HepG2 (cell line): ENCODE data around the gene CFAP46. TPM values are rescaled to one million over a fixed set of nuclear protein-coding genes. Genes with fewer than 3 reads are reported as not detected.
A peak's percentile ranks its signal among the peaks of the same experiment; 100 is the strongest.

Experiments
- ATAC-seq: fragments of 200-7000 bp; cut with Tn5 transposase; 3 replicates; pipeline ENCODE4 v1.9.1; 2020; ENCODE audit warnings: mild to moderate bottlenecking, moderate library complexity
- BruUV-seq: library from RNA; stranded (reverse); fragments of 400-500 nt; replicated peaks from 2 replicates; lab custom pipeline; 2021; lab: Mats Ljungman, UMichigan
- CTCF ChIA-PET: fragments of 300-600 bp; formaldehyde crosslinking; extraction: SDS; loops from one replicate; lab custom pipeline; 2021; ENCODE audit warnings: low total read pairs, inconsistent platforms, low intra/inter-chr PET ratio; lab: Yijun Ruan, JAX
- POLR2A ChIA-PET: fragments of 350-600 bp; sonication (Branson Sonifier 250); formaldehyde crosslinking; loops from one replicate; lab custom pipeline; 2020; ENCODE audit warnings: antibody characterized with exemption, inconsistent platforms; lab: Yijun Ruan, JAX
- DNase-seq: peaks from one replicate; pipeline ENCODE4 v3.0.0-alpha.2; 2015; ENCODE audit warnings: low spot score
- FAIRE-seq: peaks from 3 replicates; lab custom pipeline; 2011; peaks lifted over from hg19 to GRCh38; lab: Jason Lieb, UNC
- H2AFZ ChIP-seq: one replicate; pipeline ENCODE4 v1.6.1; 2011; ENCODE audit warnings: low read length, inconsistent platforms
- H3K27ac ChIP-seq: fragments of 300-600 bp; 3 replicates; pipeline ENCODE4 v1.8.0; 2011; ENCODE audit warnings: mixed run types, mild to moderate bottlenecking, mixed read lengths, low read length, inconsistent platforms; ENCODE audit not compliant: insufficient read depth; ENCODE audit errors: extremely low read length
- H3K27me3 ChIP-seq, 2 experiments: fragments of 200-600 bp in 1 of 2; 2 replicates in 1 of 2; 3 replicates in 1 of 2; pipeline versions ENCODE4 v1.6.0 to v1.8.0; 2011; ENCODE audit warnings: low read length in 2 of 2, mild to moderate bottlenecking in 2 of 2, moderate library complexity in 2 of 2, inconsistent platforms in 1 of 2; ENCODE audit not compliant: insufficient read depth in 2 of 2, control insufficient read depth in 1 of 2
- H3K36me3 ChIP-seq, 2 experiments: fragments of 200-600 bp in 1 of 2; replicated peaks in 1 of 2; 2 replicates in 1 of 2; 3 replicates in 1 of 2; pipeline versions ENCODE4 v1.5.1 to v1.8.0; 2011; ENCODE audit warnings: low read length in 2 of 2, inconsistent platforms in 1 of 2; ENCODE audit not compliant: insufficient read depth in 2 of 2, control insufficient read depth in 1 of 2
- H3K4me1 ChIP-seq: 2 replicates; pipeline ENCODE4 v1.5.1; 2012; ENCODE audit warnings: low read length, inconsistent platforms; ENCODE audit not compliant: insufficient read depth
- H3K4me2 ChIP-seq: 2 replicates; pipeline ENCODE4 v1.6.0; 2011; ENCODE audit warnings: low read depth, low read length, inconsistent platforms
- H3K4me3 ChIP-seq, 3 experiments: fragments of 200-600 bp in 1 of 3; sonication (generic), shearing (Covaris generic) in 1 of 3; replicated peaks in 1 of 3; 2 replicates each; pipeline ENCODE4 v1.5.1; 2011 to 2016; ENCODE audit warnings: low read length in 3 of 3, inconsistent platforms in 2 of 3, low read depth in 2 of 3, mild to moderate bottlenecking in 2 of 3, control low read depth in 1 of 3, mixed read lengths in 1 of 3; ENCODE audit not compliant: insufficient read depth in 1 of 3
- H3K79me2 ChIP-seq: one replicate; pipeline ENCODE4 v1.6.1; 2011; ENCODE audit warnings: low read length, inconsistent platforms; ENCODE audit not compliant: insufficient read depth
- H3K9ac ChIP-seq: 2 replicates; pipeline ENCODE4 v1.6.0; 2011; ENCODE audit warnings: mild to moderate bottlenecking, low read depth, low read length, inconsistent platforms; ENCODE audit not compliant: insufficient read depth
- H3K9me3 ChIP-seq: 2 replicates; pipeline ENCODE4 v1.5.1; 2012; ENCODE audit warnings: mild to moderate bottlenecking, low read length
- H4K20me1 ChIP-seq: 2 replicates; pipeline ENCODE4 v1.6.0; 2011; ENCODE audit warnings: inconsistent platforms, mild to moderate bottlenecking, low read length, moderate library complexity; ENCODE audit not compliant: insufficient read depth
- DNMT1 ChIP-seq: sonication (generic); formaldehyde crosslinking; IDR thresholded peaks from 2 replicates; pipeline ENCODE4 v1.5.1; 2020; ENCODE audit warnings: mild to moderate bottlenecking, missing genetic modification reagents
- IKZF4 ChIP-seq: sonication (generic); formaldehyde crosslinking; IDR thresholded peaks from 2 replicates; pipeline ENCODE4 v1.5.1; 2020; ENCODE audit warnings: borderline replicate concordance, mild to moderate bottlenecking, low read depth, missing genetic modification reagents; ENCODE audit errors: not compliant biosample characterization
- KDM1A ChIP-seq: IDR thresholded peaks from 2 replicates; pipeline ENCODE4 v1.6.1; 2016; ENCODE audit warnings: missing compliant biosample characterization
- MAFK ChIP-seq, 2 experiments: IDR thresholded peaks in 1 of 2; conservative IDR thresholded peaks in 1 of 2; 2 replicates each; pipeline ENCODE4 v1.6.1; 2011; ENCODE audit warnings: improper control_type of control experiment in 2 of 2, low read length in 2 of 2
- MZF1 ChIP-seq: sonication (generic); formaldehyde crosslinking; IDR thresholded peaks from 2 replicates; pipeline ENCODE4 v1.8.1; 2023; ENCODE audit warnings: mild to moderate bottlenecking, missing genetic modification reagents, borderline replicate concordance
- PLRG1 ChIP-seq: fragments of 450-650 bp; conservative IDR thresholded peaks from 2 replicates; pipeline ENCODE4 v1.6.1; 2016
- ZNF792 ChIP-seq: IDR thresholded peaks from 2 replicates; pipeline ENCODE4 v1.6.1; 2016
- WGBS: methylation state at CpG from one replicate; pipeline ENCODE4 v1.1.6; 2017; ENCODE audit warnings: low lambda C conversion rate; 5-methylcytosine and 5-hydroxymethylcytosine counted together
- in situ Hi-C: cut with HindIII; loops from 2 replicates; pipeline ENCODE4 v1.10.0; 2017; ENCODE audit warnings: low pct_unique_long_range_greater_than_20kb; ENCODE audit not compliant: extremely low pct_ligation_motif_present
- intact Hi-C: fragments of 100-400 bp; cut with micrococcal nuclease; formaldehyde crosslinking; loops from one replicate; pipeline ENCODE4 v1.10.0; 2022; ENCODE audit not compliant: unreplicated experiment
- polyA plus RNA-seq, 8 experiments: library from polyadenylated mRNA; depleted of rRNA in 3 of 8; stranded (reverse) in 7 of 8; unstranded in 1 of 8; fragments of >200 nt; fragmentation: Illumina TruSeq in 4 of 8; extraction: Trizol in 4 of 8; gene quantifications; 2 replicates each; pipeline versions ENCODE4 v1.2.1 to v1.2.3, GENCODE V29; 2011 to 2016; ENCODE audit warnings: low read depth in 4 of 8, missing spikeins in 1 of 8, mixed read lengths in 1 of 8; ENCODE audit not compliant: insufficient read depth in 1 of 8
- total RNA-seq, 5 experiments: library from RNA; depleted of rRNA; stranded (reverse); fragments of >200 nt; fragmentation: Illumina TruSeq; extraction: Trizol; gene quantifications; 2 replicates each; pipeline ENCODE4 v1.2.3, GENCODE V29; 2016; ENCODE audit warnings: low read depth in 1 of 5
- TF ChIP-seq, protein P1 (sequence below): sonication (generic); formaldehyde crosslinking; IDR thresholded peaks from 2 replicates; pipeline ENCODE4 v1.4.0; 2020; ENCODE audit warnings: missing genetic modification reagents, borderline replicate concordance
- TF ChIP-seq, protein P2 (sequence below): sonication (generic); formaldehyde crosslinking; IDR thresholded peaks from 2 replicates; pipeline ENCODE4 v1.8.1; 2023; ENCODE audit warnings: mild to moderate bottlenecking, missing genetic modification reagents, borderline replicate concordance
- TF ChIP-seq, protein P3 (sequence below): sonication (generic); formaldehyde crosslinking; IDR thresholded peaks from 2 replicates; pipeline ENCODE4 v1.4.0; 2020; ENCODE audit warnings: missing genetic modification reagents
- TF ChIP-seq, protein P4 (sequence below): sonication (generic); formaldehyde crosslinking; IDR thresholded peaks from 2 replicates; pipeline ENCODE4 v1.4.0; 2020; ENCODE audit warnings: low read depth, missing genetic modification reagents

Gene CFAP46
- total and polyA plus RNA-seq, 2 of the 13 experiments (the other 11 are each of a cell fraction or from before 2014, with no cell fraction given) = 0.24 to 0.84 TPM

DNA sequence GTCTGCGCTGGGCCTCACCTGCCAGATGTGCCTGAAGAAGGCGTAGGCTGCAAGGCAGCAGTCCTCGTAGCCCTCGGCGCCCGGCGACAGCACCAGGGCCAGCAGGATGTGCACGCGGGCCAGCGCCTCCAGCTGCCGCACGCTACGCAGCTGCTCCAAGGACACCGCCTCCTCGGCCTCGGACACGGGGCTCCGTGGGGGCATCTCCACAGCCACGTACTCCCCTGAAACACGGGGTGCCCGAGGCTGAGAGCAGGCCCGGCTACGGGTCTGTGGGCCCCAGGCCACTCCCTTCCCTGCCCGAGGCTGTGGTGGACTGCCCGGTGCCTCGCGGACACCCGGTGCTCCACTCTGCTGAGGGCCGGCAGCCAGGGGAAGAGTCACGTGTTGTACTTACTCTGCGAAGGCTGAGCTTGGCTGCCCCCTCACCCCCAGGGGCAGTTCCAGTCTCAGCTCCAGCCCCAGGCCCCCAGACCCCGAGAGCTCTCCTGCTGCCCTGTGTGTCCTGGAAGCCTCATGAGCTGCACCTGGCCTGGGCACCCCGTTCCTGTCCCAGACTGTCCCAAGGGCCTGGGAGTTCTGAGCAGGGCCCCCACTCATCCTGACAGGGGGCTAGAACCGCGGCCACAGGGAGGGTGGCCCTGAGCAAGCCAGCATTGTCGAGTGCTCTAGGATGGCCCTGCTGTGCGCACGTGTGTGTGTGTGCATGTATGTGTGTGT is 62.8 kb downstream of the CFAP46 start:
- BruUV-seq = no TSS peak
- Histone ChIP-seq H3K27ac (no peak overlapping the region), H3K79me2 (no peaks in the 10 kb centered on the region), H3K9me3 (no peaks in the 10 kb centered on the region), H4K20me1 (no peaks in the 10 kb centered on the region; the same call in 1 of the 2 replicates), H3K36me3 (no peaks in the 10 kb centered on the region), H3K4me2 (no peak overlapping the region), H3K4me1 (no peaks in the 10 kb centered on the region), H3K27me3 (peaks cover 13 to 71% of the 10 kb centered on the region in 2 experiments; a peak in 4 of 5 replicates), H2AFZ (no peak overlapping the region), H3K9ac (no peak overlapping the region), H3K4me3 (no peak overlapping the region)
- in situ Hi-C loops = no loop called here
- ATAC-seq = peak; percentile 20; the same call in 1 of the 3 replicates
- TF ChIP-seq, protein P1, sequence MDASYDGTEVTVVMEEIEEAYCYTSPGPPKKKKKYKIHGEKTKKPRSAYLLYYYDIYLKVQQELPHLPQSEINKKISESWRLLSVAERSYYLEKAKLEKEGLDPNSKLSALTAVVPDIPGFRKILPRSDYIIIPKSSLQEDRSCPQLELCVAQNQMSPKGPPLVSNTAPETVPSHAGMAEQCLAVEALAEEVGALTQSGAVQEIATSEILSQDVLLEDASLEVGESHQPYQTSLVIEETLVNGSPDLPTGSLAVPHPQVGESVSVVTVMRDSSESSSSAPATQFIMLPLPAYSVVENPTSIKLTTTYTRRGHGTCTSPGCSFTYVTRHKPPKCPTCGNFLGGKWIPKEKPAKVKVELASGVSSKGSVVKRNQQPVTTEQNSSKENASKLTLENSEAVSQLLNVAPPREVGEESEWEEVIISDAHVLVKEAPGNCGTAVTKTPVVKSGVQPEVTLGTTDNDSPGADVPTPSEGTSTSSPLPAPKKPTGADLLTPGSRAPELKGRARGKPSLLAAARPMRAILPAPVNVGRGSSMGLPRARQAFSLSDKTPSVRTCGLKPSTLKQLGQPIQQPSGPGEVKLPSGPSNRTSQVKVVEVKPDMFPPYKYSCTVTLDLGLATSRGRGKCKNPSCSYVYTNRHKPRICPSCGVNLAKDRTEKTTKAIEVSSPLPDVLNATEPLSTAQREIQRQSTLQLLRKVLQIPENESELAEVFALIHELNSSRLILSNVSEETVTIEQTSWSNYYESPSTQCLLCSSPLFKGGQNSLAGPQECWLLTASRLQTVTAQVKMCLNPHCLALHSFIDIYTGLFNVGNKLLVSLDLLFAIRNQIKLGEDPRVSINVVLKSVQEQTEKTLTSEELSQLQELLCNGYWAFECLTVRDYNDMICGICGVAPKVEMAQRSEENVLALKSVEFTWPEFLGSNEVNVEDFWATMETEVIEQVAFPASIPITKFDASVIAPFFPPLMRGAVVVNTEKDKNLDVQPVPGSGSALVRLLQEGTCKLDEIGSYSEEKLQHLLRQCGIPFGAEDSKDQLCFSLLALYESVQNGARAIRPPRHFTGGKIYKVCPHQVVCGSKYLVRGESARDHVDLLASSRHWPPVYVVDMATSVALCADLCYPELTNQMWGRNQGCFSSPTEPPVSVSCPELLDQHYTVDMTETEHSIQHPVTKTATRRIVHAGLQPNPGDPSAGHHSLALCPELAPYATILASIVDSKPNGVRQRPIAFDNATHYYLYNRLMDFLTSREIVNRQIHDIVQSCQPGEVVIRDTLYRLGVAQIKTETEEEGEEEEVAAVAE = no peak
- TF ChIP-seq IKZF4 (CRISPR knock-in tag) (no peak), MZF1 (CRISPR knock-in tag) (no peak), KDM1A (CRISPR knock-in tag) (no peak), PLRG1 (no peak), MAFK (conservative IDR thresholded peaks at IDR 0.05 in 1 of 2, IDR thresholded peaks at IDR 0.05 in 1 of 2; ENCODE audit: low read length in 2 of 2) (no peak), DNMT1 (no peak), ZNF792 (CRISPR knock-in tag) (no peak)
- TF ChIP-seq, protein P2, sequence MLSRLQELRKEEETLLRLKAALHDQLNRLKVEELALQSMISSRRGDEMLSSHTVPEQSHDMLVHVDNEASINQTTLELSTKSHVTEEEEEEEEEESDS (CRISPR knock-in tag) = no peak
- TF ChIP-seq, protein P3, sequence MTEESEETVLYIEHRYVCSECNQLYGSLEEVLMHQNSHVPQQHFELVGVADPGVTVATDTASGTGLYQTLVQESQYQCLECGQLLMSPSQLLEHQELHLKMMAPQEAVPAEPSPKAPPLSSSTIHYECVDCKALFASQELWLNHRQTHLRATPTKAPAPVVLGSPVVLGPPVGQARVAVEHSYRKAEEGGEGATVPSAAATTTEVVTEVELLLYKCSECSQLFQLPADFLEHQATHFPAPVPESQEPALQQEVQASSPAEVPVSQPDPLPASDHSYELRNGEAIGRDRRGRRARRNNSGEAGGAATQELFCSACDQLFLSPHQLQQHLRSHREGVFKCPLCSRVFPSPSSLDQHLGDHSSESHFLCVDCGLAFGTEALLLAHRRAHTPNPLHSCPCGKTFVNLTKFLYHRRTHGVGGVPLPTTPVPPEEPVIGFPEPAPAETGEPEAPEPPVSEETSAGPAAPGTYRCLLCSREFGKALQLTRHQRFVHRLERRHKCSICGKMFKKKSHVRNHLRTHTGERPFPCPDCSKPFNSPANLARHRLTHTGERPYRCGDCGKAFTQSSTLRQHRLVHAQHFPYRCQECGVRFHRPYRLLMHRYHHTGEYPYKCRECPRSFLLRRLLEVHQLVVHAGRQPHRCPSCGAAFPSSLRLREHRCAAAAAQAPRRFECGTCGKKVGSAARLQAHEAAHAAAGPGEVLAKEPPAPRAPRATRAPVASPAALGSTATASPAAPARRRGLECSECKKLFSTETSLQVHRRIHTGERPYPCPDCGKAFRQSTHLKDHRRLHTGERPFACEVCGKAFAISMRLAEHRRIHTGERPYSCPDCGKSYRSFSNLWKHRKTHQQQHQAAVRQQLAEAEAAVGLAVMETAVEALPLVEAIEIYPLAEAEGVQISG (CRISPR knock-in tag) = no peak
- TF ChIP-seq, protein P4, sequence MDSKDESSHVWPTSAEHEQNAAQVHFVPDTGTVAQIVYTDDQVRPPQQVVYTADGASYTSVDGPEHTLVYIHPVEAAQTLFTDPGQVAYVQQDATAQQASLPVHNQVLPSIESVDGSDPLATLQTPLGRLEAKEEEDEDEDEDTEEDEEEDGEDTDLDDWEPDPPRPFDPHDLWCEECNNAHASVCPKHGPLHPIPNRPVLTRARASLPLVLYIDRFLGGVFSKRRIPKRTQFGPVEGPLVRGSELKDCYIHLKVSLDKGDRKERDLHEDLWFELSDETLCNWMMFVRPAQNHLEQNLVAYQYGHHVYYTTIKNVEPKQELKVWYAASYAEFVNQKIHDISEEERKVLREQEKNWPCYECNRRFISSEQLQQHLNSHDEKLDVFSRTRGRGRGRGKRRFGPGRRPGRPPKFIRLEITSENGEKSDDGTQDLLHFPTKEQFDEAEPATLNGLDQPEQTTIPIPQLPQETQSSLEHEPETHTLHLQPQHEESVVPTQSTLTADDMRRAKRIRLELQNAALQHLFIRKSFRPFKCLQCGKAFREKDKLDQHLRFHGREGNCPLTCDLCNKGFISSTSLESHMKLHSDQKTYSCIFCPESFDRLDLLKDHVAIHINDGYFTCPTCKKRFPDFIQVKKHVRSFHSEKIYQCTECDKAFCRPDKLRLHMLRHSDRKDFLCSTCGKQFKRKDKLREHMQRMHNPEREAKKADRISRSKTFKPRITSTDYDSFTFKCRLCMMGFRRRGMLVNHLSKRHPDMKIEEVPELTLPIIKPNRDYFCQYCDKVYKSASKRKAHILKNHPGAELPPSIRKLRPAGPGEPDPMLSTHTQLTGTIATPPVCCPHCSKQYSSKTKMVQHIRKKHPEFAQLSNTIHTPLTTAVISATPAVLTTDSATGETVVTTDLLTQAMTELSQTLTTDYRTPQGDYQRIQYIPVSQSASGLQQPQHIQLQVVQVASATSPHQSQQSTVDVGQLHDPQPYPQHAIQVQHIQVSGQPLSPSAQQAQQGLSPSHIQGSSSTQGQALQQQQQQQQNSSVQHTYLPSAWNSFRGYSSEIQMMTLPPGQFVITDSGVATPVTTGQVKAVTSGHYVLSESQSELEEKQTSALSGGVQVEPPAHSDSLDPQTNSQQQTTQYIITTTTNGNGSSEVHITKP (CRISPR knock-in tag) = no peak
- FAIRE-seq = no peak
- intact Hi-C loops = no loop called here
- no peak for DNase-seq
- POLR2A ChIA-PET = no interaction called here
- CTCF ChIA-PET = no interaction called here
- 15% methylated on average over 14 of the region's 38 CpGs for WGBS
